GM12878 (cell line): Measurements from ENCODE around the gene TECPR1.

Experiments
- CTCF ChIP-seq, 3 experiments: IDR thresholded peaks in 2 of 3; conservative IDR thresholded peaks in 1 of 3; 2 replicates each; pipeline ENCODE4 v1.5.1; 2011; ENCODE audit warnings: low read depth in 3 of 3, low read length in 3 of 3, mild to moderate bottlenecking in 3 of 3, control low read depth in 2 of 3, moderate library complexity in 2 of 3, inconsistent platforms in 1 of 3, mixed read lengths in 1 of 3; ENCODE audit not compliant: control insufficient read depth in 2 of 3, insufficient read depth in 1 of 3; ENCODE audit errors: extremely low read depth in 1 of 3
- EZH2 ChIP-seq: IDR thresholded peaks from 2 replicates; pipeline ENCODE4 v1.6.1; 2012; ENCODE audit warnings: low read depth, mild to moderate bottlenecking, control low read depth, inconsistent platforms, low read length, borderline replicate concordance; ENCODE audit not compliant: control insufficient read depth
- TARDBP ChIP-seq: IDR thresholded peaks from 2 replicates; pipeline ENCODE4 v1.6.1; 2016; ENCODE audit warnings: borderline replicate concordance

DNA sequence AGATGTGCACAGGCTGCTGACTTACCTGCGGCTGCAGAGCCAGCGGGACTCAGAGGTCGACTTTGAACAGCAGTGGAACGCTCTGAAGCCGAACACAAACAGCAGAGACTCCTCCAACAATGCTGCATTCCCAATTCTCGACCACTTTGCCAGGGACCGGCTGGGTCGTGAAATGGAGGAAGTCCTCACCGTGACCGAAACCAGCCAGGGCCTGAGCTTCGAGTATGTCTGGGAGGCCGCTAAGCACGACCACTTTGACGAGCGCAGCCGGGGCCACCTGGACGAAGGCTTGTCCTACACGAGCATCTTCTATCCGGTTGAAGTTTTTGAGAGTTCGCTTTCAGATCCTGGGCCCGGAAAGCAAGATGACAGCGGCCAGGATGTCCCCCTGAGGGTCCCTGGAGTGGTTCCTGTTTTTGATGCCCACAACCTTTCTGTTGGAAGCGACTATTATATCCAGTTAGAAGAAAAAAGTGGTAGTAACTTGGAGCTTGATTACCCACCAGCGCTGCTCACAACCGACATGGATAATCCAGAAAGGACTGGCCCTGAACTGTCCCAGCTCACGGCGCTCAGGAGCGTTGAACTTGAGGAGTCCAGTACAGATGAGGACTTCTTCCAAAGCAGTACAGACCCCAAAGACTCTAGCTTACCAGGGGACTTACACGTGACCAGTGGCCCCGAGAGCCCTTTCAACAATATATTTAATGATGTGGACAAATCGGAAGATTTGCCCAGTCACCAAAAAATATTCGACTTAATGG, 60.2 kb downstream of the TECPR1 start:
- TF ChIP-seq EZH2 (no peak), CTCF (IDR thresholded peaks at IDR 0.05 in 2 of 3, conservative IDR thresholded peaks at IDR 0.05 in 1 of 3; ENCODE audit: control insufficient read depth in 2 of 3, extremely low read depth in 1 of 3, insufficient read depth in 1 of 3, low read depth in 3 of 3, low read length in 3 of 3) (no peak), TARDBP (no peak)
